Endothelial cell of umbilical vein (primary cell): ENCODE results near the gene KCNN3.

Source experiments
- CTCF ChIP-seq, 2 donors: IDR thresholded peaks; 1 replicate in 1 of 2; 2 replicates in 1 of 2; pipeline ENCODE4 v1.5.1; 2011; ENCODE audit warnings: low read length in 2 of 2, mild to moderate bottlenecking in 2 of 2, moderate library complexity in 2 of 2, control low read depth in 1 of 2, inconsistent platforms in 1 of 2, low read depth in 1 of 2; ENCODE audit not compliant: insufficient read depth in 1 of 2; ENCODE audit errors: extremely low read depth in 1 of 2
- EZH2 ChIP-seq: IDR thresholded peaks from 2 replicates; pipeline ENCODE4 v1.6.1; 2012; ENCODE audit warnings: borderline replicate concordance, low read depth, mild to moderate bottlenecking, moderate library complexity, low read length, inconsistent platforms; ENCODE audit not compliant: severe bottlenecking
- FOS ChIP-seq: IDR thresholded peaks from 2 replicates; pipeline ENCODE4 v1.6.1; 2011; ENCODE audit warnings: mild to moderate bottlenecking, low read length, moderate library complexity, borderline replicate concordance; ENCODE audit not compliant: insufficient read depth
- GATA2 ChIP-seq: IDR thresholded peaks from 2 replicates; pipeline ENCODE4 v1.7.0; 2011; ENCODE audit warnings: low read depth, mild to moderate bottlenecking, moderate library complexity, mixed read lengths, low read length; ENCODE audit not compliant: insufficient read length, insufficient read depth
- JUN ChIP-seq: IDR thresholded peaks from 2 replicates; pipeline ENCODE4 v1.6.1; 2011; ENCODE audit warnings: borderline replicate concordance, low read depth; ENCODE audit not compliant: insufficient read length, insufficient read depth
- MAX ChIP-seq: IDR thresholded peaks from 2 replicates; pipeline ENCODE4 v1.6.1; 2011; ENCODE audit not compliant: insufficient read depth, insufficient read length
- MYC ChIP-seq: IDR thresholded peaks from one replicate; pipeline ENCODE4 v1.6.1; 2011; ENCODE audit warnings: mild to moderate bottlenecking, low read depth, low read length
- POLR2A ChIP-seq: IDR thresholded peaks from 2 replicates; pipeline ENCODE4 v1.6.1; 2012; ENCODE audit warnings: low read depth, mild to moderate bottlenecking, control low read depth, low read length
- POLR2AphosphoS5 ChIP-seq: IDR thresholded peaks from 2 replicates; pipeline ENCODE4 v1.6.1; 2012; ENCODE audit warnings: low read depth, mild to moderate bottlenecking, control low read depth, low read length, moderate library complexity; ENCODE audit not compliant: insufficient read depth

- TF ChIP-seq POLR2AphosphoS5 (no peak), CTCF (IDR thresholded peaks at IDR 0.05; ENCODE audit: extremely low read depth in 1 of 2, insufficient read depth in 1 of 2, low read depth in 1 of 2, low read length in 2 of 2) (no peak), POLR2A (no peak), MAX (no peak), JUN (no peak), MYC (no peak), EZH2 (no peak), GATA2 (no peak), FOS (no peak)
Observed at GRCh38 chr1:154813846-154814505, 56.1 kb downstream of the KCNN3 start.
